ENCODE results near the gene P3R3URF.
A peak's percentile ranks its signal among the peaks of the same experiment; 100 is the strongest.

Gene P3R3URF

DNA sequence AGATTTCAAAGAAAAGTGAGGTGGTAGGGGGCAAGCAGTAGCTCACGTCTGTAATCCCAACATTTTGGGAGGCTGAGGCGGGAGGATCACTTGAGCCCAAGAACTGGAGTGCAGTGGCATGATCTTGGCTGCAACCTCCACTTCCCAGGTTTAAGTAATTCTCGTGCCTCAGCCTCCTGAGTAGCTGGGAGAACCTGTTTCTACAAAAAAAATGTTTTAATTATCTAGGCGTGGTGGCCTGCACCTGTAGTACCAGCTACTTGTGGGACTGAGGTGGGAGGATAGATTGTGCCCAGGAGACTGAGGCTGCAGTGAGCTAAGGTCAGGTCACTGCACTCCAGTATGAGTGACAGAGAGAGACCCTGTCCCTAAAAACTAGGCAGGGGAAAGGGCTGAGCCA, 4.0 kb downstream of the P3R3URF start:
- DNase-seq (ENCODE audit: low read depth), result no peak

DNA sequence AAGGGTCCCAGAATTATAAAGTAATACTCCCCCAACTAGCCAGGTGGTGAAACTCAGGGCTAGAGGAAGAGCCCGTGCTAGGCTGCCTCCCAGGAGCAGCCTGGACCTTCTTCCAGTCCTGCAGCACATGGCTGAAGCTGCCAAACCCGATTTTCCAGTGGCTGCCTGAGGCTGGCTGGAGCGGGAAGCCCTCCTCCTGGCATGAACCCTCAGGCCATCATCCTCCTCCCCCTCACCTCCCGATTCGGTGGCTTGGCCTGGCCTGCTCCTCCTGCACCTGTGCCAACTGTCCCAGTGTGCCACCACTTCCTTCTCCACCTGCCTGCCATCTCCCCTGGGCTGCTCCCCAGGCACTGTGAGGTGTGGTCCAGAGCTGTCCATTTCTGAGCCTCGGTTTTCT, 4.4 kb downstream of the P3R3URF start:
- no peak for DNase-seq (ENCODE audit: low read depth)

DNA sequence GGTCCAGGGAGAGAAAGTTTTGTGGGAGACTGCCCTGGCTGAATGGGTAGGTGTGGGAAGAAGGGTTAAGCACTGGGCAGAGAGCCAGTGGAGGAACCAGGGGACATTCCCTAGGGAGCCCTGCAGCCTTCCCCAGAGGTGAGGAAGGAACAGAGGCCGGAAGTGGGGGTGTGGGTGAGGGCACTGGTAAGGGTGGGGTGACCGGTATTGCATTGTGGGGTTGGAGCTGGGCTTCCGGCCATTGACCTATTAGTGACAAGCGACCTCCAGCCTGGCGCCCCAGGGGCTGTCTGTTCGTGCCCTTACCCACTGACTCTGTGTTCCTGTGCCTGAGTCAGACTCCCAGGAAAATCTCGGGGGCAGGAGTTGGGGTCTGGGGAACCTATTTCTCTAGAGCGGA, 4.9 kb downstream of the P3R3URF start:
- no peak for DNase-seq (ENCODE audit: low read depth)

DNA sequence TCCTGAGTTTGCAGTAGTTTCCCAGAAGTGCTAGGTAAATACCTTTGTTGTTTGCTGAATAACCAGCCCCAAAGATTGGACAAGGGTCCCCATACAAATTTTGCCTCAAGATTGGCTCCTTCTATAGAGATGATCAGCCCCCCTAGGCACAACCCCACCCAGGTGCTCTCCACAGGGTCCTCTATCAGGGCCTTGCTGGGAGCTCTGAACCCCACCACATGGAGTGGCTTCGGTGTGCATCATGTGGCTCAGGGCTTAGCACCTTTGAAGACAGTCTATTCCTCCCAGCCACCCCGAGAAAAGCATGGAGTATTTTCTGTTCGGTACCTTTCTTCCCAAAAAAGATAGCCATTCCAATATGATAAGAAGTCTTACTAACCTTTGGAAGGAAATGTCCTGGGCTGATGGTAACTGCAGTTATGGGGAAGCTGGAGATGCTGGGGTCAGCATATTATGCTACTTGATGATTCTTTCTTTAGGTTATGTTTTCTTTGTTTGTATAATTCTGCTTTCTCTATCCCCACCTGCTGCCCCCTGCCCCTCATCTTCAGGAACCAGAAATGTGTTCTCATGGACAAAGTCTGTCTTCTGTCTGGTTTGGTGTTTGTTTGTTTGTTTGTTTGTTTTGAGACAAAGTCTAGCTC, 6.4 kb downstream of the P3R3URF start:
- DNase-seq (ENCODE audit: low read depth), result no peak

DNA sequence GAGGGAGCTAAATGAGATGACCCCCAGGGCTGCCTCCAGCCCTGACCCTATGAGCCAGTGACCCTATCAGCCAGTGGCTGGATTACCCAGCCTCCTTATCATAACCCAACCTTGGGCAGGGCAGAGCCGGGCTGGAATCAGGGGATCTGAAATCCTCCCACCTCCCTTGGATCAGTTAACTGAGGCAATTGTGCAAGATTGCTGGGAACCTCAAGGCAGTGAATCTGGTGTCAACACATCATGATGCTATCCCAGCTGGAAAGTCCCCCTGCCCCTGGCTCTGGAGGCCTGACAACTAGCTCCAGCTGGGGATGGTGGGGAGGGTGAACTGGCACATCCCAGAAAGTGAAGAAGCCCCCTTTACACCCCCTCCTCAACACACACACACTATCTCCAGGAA, 7.8 kb downstream of the P3R3URF start:
- DNase-seq (ENCODE audit: low read depth), result no peak

DNA sequence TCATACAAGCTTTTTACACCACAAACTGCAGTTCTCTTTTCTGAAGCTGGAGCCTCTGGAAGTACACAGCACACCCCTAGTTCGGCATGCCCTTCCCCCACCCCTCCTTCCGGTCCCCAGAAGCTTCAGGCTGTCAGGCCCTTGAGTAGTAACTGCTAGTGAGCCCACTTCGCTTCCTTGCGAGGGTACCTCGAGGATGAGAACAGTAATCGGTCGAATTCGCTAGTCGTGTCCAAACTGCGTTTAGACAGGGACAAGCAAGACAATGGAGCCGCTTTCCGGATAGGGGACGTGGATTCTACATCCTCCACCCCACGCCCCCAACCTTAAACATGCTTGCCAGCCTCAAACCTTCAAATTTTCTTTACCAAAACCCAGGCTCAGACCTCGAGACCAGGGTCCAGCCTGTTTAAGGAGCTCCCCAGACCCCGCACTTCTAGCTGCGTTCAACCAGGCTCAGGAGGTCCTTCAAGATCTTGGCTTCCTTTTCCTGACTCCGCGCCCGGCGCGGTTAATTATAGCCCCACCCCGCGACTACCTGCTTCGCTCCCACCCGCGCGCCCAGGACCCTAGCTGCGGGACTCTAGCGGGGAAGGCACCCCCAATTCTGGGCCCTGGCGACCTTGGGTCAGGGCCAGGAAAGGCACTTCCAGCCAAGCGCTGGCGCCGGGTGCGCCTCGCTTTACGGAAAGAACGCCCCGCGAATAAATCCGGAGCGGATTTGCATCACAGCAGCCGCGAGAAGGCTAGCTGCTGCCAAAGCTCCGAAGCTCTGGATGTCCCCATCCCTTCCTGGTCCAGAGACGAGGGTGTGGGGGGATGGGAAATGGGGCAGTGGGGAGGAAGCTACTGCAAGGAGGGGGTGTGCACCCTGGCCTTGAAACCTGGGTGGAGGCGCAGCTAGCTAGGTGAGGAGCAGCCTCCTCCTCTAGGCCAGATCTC, 9.5 kb downstream of the P3R3URF start:
- peak; percentile 23 for DNase-seq (ENCODE audit: low read depth)

DNA sequence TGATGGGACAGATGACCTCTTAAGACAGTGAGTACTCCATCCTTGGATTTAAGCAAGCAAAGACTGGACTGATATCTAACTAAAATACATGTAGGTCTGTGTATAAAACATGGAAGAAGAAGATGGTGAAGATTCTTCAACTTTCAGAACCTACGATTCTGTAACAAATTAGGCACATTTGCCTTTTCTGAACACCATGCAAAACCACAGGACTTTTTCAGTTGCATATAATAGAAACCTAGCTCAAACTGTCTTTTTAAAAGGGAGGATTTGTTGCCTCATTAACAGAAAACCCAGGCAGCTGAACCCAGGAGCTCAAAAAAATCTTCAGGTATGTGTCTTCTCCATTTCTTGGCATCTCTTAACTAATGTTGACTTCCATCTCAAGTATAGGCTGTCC, 16.1 kb downstream of the P3R3URF start:
- no peak for DNase-seq (ENCODE audit: low read depth)

DNA sequence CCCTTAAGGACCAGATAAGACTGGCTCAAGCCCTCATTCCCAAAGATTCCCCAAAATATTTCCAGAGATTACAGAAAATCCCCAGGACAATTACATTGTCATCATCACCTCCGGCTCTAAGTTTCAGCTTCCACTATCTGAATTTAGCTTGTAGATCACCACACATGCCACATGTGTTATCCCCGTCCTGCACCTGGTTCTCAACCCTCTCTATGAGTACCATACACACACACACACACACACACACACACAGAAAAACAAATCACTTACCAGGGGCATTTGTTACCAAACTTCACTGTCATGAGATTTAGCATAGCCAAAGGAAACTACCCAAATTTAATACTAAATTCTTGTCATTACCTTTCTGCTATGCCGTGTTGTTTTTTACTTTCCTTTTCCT, 16.8 kb downstream of the P3R3URF start:
- DNase-seq (ENCODE audit: low read depth), result no peak

DNA sequence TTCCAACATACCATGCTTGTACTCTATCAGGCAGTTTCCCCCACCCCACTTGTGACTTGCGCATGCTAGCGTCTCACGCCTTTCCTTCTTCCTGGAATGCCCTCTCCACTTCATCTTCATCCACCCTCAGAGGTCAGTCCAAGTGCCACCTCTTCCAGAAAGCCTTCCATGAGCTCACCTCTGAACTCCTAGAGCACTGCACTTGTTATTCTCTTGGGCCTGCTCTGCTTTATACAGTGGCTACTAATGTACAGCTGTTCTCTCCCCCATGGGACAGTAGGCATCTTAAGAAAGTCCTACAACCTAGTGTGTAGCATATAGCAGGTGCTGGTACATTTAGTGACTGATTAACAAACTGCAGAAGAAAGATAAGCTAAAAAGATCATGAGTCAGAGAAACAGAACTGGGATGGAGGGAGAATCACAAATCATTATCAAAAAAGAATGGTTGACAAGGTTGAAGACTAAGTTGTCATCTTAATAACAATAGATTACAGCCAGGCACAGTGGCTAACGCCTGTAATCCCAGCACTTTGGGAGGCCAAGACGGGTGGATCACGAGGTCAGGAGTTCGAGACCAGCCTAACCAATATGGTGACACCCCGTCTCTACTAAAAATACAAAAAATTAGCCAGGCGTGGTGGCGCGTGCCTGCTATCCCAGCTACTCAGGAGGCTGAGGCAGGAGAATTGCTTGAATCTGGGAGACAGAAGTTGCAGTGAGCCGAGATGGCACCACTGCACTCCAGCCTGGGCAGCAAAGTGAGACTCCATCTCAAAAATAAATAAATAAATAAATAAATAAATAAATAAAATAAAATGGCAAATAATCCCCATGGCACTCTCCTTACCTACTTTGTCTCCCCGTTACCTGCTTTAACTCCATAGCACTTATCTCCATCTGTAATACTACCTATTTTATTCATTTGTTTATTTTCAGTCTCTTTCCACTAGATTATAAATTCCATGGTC, 17.7 kb downstream of the P3R3URF start:
- DNase-seq (ENCODE audit: low read depth), result no peak

DNA sequence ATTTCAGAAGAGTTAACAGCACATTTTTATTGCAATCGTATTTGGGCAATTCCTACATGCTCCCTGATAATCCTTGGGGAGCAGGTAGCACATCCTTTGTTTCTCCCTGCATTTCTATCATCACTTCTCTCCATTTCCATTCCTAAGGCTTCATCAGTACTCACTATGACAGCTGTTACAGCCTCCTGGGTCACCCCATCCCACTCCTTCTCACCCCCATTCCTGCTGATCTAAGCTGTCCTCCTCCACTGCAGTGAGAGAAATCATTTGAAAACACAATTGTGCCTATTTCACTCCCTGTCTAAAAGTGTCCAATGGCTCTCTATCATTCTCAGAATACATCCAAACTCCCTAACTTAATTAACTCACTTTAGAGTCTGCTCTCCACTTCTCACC, 18.4 kb downstream of the P3R3URF start:
- no peak for DNase-seq (ENCODE audit: low read depth)

DNA sequence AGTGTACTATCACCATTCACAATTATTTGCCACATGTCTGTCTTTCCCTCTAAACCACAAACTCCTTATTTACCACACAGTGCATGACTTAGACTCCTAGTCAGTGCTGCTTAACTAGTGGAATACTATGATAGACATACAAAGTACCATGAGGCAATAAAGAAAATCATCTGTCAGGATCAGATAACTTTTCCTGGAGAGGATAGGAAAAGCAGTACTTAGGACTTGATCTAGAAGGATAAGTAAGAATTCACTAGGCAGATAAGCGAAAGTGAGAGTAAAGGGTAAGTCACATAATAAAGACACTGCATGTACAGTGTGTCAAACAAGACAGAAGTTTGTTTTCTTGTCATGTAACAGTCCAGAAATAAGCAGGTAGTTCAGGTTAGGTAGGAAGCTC, 22.6 kb downstream of the P3R3URF start:
- DNase-seq (ENCODE audit: low read depth), result no peak

DNA sequence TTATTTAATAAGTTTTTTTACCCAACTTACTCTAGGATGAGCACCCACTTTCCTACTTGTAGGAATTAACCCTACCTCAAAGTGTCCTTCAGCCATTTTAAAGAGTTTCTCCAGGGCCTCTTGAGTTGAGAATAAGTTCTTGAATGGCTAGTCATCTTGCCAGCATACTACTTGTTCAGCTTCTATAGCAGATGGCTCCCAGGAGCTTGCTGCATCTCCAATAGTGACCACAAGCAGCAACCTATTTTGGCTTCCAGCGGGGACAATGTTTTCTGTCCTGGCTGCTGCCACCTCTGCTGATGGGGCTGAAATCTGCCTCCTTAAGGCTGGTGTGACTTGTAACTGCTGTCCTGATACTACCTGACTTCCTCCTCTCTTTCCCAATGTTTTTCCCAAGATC, 23.1 kb downstream of the P3R3URF start:
- no peak for DNase-seq (ENCODE audit: low read depth)

DNA sequence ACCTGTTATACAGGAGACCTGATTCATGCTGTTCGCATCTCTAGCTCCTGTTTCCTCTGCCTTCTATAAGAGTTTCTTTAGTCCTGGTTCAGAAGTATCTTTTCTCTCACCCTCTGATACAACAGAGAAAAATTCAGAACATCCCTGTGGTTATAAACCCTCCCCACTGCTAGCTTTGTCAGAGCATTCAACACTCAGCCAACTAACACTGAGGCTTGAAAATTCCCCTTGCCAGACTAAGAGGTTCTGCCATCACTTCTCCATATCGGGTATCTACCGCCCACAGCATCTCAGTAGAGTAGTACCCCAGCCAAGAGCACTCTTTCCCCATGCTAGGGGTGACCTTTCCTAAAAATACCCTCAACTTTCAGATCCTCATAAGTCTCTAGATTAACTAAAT, 24.3 kb downstream of the P3R3URF start:
- no peak for DNase-seq (ENCODE audit: low read depth)

DNA sequence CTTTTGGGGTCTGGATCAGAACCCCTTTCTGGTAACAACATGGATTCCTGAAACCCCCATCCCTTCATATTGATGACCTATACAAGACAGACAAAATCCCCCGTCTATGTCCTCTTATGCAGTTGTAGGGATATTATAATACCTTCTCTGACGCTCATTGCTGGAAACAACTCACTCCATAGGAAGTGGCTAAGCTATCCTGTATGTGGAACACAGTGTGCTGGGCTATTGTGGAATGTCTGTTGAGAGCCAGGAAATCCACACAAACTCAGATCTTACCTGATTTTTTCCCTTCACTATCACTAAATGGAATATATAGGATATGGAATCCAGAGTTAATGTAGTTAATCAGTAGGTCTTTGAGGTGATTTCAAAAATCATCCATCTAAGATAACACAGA, 26.2 kb downstream of the P3R3URF start:
- no peak for DNase-seq (ENCODE audit: low read depth)

DNA sequence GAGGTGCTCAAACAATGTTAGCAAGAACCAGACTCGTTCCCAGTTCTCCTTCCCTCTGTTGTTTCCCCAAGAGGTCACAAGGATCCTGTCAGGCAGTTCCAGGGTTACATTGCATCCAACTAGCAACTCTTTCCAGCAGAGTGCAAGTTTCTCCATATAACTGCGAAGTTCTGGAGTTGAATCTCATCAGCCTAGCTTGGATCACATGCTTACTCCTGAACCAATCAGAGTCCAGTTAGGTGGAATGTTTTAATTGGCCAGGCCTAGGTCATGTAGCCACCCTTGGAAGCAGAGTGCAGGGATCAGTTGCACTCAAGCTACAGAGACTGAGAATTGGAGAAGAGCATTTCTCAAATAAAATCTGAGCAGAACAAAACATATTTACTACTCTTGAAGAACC, 28.0 kb downstream of the P3R3URF start:
- DNase-seq (ENCODE audit: low read depth), result no peak

DNA sequence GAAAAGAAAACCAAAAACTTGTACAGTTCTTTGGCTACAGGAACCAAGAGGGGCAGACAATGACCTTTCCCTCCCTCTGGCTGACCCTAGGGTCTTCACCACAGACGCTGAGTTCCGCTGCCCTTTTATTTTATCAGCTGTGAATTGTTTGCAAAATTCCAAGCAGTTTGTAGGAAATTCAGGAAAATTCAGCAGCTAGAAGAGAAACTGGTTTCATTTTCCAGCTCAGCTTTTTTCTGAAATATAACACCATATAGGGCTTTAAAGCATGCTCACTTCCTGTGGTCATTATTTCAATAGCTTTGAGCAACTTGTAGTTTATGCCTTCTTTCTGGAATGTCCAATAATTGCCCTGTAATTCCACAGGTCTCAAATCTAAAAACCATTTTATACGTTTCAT, 38.4 kb downstream of the P3R3URF start:
- no peak for DNase-seq (ENCODE audit: low read depth)

DNA sequence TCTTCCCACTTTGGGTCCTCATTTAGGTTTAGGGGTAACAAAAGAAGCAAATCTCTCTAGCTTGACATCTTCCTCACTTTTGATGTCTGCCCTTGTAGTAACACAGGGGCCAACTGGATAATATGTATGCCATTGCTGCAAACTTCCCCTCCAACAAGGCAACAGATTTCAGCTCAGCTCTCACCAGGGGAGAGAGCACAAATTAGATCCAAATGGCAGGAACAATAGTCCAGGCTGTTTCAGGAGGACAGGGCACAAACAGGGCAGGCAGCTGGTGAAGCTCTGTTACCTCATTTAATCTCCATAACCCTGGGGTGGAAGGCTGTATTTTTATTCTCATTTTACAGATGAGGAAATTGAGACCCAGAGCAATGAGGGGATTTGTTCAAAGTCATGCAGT, 39.6 kb downstream of the P3R3URF start:
- DNase-seq (ENCODE audit: low read depth), result no peak

DNA sequence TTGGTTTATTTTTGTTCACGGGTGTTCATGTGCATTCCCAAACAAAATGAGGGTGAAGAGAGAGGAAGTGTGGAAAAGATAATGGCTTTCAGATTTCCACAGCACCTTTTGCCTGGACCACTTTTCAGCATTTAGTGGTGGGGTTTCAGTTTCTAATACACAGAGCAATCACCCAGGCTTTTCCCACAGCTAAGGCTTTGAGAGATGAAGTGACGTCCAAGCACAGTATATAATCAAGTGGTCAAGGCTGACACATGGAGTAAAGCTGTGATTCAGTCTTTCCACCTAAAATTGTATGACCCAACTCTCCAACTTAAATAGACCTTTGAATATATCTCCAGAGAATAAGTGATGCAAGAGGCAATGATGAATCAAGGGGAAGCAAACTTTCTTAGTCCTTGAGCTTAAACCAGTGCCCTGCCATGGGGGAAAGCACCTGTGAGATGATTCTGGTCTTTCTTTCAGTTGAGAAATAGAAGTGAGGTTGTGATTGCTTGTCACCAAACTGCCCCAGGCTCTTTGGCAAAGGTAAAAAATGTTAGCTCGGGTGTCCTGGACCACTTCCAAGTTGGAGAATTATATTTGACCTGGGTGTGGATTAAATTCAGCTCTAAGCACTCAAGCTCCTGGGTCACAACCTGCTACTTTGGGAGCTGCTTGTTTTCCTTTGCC, 41.5 kb downstream of the P3R3URF start:
- DNase-seq (ENCODE audit: low read depth), result no peak

DNA sequence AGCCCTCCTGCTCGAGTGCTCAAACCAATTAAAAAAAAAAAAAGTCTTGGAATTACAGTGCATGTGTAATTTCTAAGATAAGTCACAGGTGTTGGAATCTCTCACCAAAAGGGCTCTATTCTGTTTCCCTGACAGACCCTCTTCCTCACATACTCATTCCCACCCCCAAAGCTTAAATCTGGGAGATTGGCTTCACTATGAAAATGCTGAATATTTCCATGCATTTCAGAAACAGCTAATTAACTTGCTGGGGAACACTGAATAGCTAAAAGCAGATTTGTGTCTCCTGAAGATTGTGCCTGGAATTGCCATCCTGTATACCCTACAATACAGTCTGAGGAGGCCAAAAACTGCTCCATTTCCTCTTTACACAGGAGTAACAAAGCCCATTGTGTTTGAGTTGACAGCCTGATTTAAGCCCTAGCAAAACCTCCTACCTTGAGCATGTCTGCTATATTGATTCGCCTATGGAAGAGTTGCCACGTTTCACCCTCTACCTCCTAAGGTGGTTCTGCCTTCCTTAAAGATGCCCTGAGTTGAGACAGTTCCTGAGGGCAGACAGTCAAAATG, 42.4 kb downstream of the P3R3URF start:
- no peak for DNase-seq (ENCODE audit: low read depth)

DNA sequence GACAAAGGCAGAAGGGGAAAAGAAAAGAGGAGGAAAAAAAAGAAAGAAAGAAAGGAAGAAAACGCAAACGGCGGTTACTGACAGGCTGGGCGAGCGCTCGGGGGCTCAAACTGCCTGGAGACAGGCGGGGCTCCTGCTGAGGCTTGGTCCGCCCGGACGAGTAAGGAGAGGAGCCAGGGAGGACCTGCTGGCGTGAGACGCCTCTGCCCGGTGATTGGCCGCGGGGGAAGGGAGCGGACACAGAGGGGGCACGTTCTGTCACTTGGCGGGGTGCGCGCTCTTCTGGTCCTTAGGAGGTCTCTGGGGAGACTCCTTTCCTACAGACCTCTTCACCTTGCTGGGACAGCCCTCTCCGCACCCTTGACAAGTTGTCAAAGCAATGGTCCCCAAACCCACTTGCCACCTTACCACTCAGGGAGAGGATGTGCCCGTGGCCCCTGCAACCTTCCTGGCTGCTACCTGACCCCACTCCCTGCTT, 43.1 kb downstream of the P3R3URF start:
- no peak for DNase-seq (ENCODE audit: low read depth)

DNA sequence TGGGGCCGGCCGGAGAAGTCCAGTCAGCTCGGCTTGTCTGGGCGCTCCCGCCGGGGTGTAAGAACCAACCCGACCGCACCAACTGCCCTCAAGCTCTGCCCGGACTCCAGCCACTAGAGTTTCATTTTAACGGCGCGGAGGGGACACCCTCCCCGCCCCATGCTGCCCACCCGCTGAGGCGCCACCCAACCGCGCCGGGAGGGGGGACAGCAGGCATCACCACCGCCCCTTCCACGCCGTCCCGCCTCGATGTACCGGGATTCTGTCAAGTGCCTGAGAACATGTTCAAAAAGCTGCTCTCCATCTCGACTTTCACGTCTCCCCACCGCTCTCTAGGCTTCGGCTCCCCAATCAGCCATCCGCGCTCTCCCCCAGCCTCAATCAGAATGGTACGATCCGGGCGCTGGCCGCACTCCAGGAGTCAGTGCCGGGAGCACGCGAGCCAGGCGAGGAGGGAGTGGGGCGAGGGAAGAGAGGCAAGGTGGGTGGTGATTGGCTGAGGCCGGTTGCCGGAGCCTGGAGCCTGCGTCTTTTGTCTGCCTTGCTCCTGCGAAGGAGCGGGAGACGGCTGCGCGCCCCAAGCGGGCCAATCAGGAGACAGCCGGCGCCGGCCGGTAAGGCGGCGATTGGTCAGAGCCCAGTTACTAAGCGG, 43.6 kb downstream of the P3R3URF start, which contains the start of gene PIK3R3:
Gene PIK3R3, minus strand, starts transcription at position 101 of the 652 bp plus-strand sequence. CDS start 677 bp downstream, outside the sequence.
- DNase-seq (ENCODE audit: low read depth), result peak; percentile 87

Data from activated T-cell treated with anti-CD3 and anti-CD28 coated beads for 24 hours (primary cell).